ENCODE data around the gene CD7.
"Not testable (repeated sequence)": the region's sequence is repeated elsewhere in the genome, so short reads cannot be mapped to it uniquely, and the experiment has no call there.

The CD7 gene

DNA sequence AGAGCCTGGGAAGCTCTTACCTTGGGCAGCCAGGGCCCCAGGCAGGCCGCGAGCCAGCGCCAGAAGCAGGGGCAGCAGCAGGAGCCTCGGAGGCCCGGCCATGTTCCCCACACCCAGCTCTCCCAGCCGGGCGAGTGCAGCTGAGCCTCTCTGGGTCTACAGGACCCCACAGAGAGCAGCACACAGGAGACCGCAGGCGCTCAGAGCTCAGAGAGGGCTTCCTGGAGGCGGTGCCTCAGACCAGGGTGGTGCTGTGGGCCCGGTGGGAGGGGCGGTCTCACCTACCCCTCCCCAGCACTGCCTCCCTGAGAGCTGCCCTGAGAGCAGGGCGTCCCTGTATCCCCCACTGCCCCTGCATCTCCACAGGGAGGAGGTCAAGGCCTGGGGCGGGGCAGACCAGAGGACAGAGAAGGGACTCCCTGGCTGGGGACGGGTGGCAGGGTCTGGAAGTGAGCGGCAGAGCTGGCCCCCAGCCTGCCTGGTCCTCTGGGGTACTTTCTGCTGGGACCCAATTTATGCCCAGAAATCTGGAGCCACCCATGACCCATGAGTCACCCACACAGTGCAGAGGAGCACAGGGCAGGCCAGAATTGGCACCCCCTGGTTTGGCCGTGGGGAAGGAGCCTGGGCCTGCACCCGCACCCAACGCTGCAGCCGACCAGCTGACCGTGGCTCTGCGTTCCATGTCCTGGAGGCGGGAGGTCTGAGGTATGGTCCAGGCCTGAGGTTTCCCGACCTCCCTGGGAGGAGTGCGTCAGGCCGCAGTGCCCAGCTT is at the start of gene CD7:
Gene CD7 (minus strand): TSS at position 215 of the 775 bp plus-strand sequence. CDS start 113 bp downstream, at position 102.
- no peak for DNase-seq (ENCODE audit: low spot score)

DNA sequence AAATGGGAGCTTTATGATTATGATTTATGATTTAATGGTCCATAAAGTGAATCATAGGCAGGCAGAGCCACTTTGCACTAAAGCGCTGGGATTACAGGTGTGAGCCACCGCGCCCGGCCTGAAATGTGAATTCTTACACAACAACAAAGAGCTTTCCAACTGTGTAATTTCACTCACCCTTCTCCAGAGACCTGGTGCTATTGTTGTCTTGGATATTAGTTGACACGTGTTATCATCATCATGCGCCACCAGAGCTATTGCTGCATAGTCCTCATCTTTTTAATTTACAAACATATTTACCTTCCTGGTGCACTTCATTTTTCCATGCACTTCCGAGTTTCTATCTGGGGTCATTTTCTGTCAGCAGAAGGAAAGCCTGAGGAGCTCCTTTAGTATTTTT is 49.3 kb upstream of the CD7 start:
- DNase-seq (ENCODE audit: low spot score), result no peak

DNA sequence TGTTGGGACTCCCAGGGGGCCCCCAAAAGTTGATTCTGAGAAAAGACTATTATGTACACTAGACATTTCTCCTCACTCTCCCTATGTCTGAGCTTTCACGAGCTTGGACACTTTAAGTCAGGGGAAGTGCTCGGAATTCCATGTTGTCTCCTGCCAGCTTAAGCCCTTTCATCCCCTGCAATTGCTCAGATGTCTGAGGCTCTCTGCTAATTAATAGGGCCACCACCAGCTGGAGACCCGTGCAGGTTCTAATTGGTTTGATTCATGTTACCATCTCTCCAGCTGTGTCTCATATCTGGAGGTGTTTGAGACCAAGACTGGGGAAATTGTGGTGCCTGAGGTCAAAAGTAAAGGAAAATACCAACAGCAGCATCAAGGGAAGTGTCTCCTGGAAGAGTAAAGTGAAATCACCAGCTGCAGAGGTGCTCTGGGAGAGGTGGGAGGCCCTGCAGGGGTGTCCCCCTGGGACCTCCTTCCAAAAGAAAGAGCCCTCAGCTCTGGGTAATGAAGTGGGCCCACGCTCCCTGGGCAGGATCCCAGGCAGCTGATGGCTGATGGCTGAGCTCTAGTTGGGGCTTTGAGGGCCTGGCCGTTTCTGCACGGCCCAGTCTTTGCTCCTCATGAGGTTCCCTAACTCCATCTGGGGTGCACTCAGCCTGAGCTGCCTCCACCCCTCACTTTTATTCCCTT is 48.3 kb upstream of the CD7 start:
- no peak for DNase-seq (ENCODE audit: low spot score)

DNA sequence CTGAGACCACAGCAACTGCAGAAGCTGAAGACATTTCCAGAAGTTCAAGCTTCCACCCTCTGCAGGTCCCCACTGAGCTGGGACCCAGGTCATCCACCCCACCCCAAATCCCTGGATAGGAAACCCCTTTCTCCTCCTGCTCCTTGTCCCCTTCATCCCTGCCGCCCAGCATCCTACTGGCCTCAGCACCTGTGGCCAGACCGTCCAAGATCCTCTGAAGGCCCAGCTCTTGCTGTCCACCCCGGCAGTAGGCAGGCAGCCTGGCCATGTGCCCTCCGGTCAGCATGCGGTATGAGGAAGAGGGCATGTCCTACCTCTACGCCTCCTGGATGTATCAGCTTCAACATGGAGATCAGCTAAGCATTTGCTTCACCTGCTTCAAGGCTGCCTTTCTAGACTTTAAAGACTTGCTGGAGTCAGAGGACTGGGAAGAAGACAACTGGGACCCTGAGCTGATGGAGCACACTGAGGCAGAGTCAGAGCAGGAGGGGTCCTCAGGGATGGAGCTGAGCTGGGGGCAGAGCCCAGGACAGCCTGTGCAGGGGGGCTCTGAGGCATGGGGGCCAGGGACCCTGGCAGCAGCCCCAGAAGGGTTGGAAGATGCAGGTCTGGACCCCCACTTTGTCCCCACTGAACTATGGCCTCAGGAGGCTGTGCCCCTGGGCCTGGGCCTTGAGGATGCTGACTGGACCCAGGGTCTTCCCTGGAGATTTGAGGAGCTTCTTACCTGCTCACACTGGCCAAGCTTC is 44.7 kb upstream of the CD7 start:
- no peak for DNase-seq (ENCODE audit: low spot score)

DNA sequence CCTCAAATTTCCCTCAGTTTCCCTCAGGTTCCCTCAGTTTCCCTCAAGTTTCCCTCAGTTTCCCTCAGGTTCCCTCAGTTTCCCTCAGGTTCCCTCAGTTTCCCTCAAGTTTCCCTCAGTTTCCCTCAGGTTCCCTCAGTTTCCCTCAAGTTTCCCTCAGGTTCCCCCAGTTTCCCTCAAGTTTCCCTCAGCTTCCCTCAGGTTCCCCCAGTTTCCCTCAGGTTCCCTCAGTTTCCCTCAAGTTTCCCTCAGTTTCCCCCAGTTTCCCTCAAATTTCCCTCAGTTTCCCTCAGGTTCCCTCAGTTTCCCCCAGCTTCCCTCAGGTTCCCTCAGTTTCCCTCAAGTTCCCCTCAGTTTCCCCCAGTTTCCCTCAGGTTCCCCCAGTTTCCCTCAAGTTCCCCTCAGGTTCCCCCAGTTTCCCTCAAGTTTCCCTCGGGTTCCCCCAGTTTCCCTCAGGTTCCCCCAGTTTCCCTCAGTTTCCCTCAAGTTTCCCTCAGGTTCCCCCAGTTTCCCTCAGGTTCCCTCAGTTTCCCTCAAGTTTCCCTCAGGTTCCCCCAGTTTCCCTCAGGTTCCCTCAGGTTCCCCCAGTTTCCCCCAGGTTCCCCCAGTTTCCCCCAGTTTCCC is 42.2 kb upstream of the CD7 start:
- not testable (repeated sequence) for DNase-seq (ENCODE audit: low spot score)

DNA sequence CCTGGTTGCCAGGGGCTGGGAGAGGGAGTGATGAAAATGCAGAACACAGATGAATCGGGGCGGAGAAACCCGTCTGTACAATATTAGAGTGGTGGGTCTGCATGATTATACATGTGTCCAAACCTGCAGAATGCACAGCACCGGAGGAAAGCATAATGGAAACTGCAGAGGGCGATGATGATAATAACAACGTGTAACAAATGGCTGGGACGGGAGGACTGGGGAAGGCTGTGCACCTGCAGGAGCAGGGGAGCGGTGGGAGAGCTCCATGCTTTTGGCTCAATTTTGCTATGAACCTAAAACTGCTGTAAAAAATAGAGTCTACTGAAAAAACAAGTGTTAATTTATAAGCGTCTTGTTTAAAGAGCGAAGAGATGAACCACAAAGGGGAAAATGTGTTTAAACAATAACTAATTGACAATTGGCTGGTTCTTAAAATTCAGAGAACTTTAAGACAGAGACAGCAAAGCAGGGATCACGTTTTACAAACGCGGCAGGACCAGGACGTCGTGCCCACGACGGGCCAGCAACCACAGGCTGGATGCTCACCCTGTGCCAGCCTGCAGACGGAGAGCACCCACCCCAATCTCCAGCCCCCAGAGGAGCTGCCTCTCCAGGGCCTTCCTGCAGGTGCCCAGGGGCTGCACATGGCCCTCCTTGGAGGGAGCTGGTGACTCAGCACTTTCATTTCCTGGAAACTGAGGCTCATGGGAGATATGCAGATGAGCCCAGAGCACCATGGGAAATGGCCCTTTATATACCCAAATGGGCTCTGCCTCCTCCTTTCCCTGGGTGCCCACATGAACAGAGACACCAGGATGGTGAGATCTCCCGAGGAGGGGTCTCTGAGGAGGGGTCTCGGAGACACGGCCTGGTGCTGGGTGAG is 41.3 kb upstream of the CD7 start, which contains the start of gene TEX19:
Gene TEX19 (plus strand): TSS at position 783 of the 886 bp plus-strand sequence. CDS start 2,904 bp downstream, outside the sequence.
- no peak for DNase-seq (ENCODE audit: low spot score)

DNA sequence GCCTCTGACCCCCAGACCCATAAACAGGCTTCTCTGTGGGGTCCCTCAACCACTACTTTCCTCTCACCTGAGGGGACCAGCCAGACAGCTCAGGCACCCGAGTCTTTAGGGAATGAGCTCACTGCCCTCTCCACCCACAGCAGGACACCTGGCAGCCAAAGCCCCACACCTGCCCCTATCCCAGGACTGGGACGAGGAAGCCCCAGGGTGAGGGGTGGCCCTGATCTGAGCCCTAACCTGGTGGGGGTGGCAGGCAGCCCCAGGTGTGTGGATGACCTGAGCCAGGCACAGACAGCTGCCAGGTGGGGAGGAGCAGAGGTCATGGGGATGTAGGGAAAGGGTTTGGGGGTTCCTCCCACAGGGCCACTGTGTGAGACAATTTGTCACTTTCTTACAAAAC is 40.0 kb upstream of the CD7 start:
- DNase-seq (ENCODE audit: low spot score), result no peak

DNA sequence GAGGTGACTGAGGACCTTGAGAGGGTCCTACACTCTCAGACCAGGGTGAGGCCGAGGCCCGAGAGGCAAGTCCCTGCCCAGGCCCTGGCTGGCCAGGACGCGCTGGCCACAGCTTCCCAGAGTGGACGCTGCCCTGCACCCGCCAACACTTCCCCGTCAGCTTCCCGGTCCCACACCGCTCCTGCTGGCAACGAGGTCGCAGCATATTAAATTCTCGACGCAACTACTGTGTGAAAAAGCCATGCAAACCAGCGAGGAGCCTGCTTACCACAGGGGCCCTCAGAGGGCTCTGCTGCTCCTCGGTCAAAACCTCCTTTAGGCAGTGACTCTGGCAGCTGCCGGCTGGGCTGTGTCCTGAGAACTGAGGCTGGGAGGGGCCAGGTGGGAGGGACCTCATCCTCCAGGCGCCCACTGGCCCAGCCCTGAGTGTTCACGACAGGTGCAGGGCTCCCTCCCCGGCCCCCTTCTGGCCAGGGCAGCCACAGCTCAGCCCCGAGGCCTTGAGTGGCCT is 39.5 kb upstream of the CD7 start:
- no peak for DNase-seq (ENCODE audit: low spot score)

DNA sequence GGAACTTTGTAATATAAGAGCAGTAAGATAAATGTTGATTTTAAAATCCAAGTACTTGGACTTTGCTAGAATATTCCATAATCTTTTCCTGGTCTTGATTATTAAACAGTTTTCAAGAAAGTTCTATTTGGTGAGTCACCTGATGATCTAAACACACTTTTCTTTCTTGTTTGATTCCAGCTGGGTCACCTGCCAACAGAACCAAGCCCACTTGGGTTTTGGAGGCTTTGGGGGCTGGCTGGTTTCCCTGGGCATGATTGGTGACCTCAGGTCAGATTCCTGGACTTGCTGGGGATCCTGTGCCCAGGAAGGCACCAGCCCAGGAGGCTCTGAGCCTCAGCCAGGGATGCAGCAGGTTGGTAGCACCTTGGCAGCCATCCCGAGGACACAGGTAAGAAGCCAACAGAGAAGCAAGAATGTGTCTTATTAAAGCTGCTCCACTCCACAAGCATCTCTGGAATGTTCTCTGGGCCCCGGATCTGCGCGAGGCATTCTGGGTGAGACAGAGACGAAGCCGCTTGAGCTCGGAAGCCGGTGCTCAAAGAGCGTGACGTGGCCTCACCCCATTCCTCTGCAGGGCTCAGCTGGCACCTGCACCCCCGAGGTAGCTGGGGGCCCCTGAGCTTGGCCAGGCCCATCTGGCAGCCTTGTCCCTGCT is 38.5 kb upstream of the CD7 start:
- no peak for DNase-seq (ENCODE audit: low spot score)

DNA sequence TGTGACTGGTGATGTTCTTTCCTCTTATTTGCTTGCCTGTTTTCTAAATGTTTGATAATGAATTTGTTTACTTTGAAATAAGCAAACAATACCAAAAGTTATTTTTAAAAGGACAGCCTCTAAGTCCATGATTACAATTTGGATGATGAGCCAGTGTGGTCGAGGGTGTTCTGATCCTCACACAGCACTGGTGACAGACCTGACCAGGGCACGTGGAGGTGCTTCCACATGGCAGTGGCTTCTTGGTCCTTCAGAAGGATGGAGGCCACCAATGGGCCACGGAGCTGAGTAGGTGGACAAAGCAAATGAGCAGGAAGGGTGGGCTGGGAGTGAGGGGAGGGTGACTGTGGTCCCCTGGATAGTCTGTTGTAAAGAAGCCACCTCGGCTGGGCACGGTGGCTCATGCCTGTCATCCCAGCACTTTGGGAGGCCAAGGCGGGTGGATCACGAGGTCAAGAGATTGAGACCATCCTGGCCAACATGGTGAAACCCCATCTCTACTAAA is 37.4 kb upstream of the CD7 start:
- DNase-seq (ENCODE audit: low spot score), result no peak

DNA sequence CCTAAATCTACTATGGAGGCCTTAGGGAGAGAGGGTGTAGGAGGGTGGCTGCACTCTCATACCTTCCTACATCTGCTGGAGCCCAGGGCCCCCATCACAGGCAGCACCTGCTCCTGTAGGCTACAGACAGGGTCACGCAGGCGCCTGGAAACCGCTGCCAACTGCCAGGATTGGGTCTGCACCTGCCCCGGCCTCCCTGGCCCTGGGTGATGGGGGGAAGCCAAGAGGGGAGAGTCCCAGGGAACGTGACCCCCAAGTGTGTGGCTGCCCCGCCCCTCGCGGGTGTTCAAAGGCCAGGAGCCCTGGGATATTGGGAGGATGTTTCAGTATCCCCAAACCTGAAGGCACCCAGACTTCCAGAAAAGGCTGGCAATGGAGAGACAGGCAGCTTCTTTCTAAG is 36.1 kb upstream of the CD7 start:
- DNase-seq (ENCODE audit: low spot score), result no peak

DNA sequence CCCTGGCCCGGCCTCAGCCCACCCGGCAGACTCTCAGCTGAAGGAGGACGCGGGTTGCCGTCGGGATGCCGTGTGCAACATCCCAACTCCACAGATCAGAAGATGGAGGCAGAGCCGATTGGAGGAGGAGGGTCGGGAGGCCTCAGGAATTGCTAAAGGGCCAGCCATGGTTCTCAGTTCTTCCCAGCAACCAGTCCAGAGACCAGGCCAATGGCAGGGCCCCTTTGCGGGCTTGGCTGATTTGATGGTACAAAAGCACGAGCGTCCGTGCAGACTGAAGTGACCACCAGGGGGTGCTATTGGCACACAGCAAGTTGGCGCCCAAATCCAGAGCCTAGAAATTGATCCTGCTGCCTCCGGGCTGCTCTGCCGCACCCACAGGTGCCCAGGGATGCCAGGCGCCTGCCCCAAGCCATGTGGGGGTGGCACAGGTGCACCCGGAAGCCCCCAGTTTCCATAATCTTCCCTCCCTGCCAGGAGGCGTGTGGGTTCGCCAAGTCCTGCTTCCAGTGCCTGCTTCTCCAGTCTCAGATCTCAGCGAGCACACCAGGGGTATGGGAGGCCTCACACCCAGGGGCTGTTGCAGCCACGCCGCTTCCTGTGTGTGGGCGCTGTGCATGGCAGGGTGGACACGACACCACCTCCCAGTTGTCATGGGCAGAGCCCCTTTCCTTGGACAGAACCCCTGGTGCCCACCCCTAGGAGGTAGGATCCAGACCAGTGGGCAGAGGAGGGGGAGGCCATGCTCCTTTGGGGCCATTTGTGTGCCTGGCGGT is 34.5 kb upstream of the CD7 start:
- peak; percentile 84 for DNase-seq (ENCODE audit: low spot score)

DNA sequence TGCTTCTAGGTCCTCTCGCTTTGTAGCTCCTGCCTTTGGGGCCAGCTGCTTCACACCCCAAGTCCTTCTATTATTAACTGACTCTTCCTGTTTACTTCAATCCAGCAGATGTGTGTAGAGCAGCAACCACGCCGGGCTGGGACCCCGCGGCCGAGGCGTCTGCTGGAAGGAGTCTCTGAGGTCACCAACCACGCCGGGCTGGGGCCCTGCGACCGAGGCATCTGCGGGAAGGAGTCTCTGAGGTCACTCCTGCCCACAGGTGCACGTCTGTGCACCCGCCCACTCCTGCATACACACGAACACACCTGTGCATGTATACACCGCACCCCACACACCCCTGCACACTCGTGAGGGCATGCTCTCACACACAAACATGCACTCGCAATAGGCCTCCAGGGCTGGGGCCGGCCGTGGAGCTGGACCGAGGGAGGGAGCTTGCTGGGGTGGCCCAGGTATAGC is 33.9 kb upstream of the CD7 start:
- no peak for DNase-seq (ENCODE audit: low spot score)

DNA sequence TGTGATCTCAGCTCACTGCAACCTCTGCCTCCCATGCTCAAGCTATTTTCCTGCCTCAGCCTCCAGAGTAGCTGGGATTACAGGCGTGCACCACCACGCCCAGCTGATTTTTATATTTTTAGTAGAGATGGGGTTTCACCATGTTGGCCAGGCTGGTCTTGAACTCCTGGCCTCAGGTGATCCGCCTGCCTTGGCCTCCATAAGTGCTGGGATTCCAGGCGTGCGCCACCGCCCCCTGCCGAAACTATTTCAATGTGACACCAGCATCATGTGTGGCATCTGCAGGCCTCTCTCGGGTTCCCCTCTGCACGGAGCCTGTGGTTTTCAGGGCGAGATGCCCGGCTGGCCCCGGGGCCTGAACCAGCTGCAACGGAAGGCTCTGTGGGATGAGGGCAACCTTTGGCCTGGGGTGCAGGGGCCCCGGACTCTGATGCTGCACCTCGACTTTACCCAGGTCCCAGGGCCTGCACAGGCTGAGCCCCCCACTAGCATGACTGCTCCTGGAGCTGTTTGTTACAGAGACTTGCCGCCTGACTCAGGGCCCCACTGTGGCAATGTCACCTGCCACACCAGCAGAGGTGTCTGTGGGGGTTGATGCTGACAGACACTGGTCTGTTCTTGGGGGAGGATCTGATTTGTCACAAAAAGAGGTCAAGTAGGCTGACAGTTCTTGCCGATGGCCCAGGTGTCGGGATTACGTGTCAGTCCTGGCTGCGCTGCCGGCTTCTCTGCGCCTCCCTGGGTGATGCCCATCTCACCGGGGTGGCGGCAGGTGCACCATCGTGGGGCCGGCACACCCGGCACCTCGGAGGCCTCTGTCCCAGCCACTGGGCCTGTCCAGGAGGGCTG is 33.0 kb upstream of the CD7 start:
- DNase-seq (ENCODE audit: low spot score), result no peak

DNA sequence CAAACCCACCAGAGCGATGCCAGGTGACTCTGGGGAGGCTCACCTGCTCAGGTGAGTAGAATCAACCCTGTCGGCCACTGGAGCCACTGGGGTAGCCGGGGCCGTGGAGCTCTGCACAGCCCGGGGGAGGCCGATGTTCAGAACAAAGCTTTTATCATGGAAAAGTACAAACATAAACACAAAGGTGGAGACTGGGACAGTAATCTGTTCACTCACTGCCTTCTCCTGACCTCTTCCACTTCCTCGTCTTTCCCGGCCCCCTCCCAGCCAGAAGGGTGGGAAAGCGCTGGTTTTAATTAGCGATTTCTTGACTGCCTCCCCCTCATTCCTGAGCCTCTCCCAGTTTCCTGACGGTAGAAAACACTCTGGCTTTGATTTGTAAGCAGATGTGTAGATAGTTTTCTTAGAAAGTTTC is 31.9 kb upstream of the CD7 start:
- DNase-seq (ENCODE audit: low spot score), result peak; percentile 56

DNA sequence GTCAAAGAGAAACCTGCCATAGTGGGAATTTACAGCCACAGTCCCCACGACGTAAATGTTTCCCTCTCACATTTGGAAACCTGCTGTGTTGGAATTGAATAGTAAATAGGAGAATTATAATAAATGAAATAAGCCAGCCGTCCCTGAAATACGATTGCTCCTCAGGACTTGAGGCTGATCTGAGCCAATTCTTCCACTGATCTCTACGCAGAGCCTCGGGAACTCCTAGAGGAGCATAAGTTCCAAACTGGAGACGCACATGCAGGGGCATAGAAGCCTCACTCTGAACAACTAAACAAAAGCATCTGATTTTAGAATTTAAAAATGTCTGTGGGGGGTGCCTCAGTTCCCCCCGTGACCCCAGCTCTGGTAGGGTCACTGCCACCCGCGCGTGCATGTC is 31.5 kb upstream of the CD7 start:
- DNase-seq (ENCODE audit: low spot score), result no peak

DNA sequence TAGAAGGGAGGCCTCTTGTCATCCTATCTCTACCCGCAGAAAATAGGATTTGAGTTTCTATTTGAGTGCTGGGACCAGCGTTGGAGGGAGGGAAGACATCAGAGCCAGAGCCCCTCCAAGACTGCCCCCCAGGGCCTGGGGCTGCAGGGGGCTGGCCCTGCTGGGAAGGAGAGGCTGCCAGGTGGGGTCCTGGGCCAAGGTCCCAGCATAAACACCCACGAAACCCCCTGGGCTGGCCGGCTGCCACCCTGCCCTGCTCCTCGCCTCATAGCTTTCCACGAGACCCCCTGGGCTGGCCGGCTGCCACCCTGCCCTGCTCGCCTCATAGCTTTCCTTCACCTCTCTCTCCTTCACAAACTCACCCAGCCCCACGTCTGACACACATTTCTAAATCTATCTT is 31.0 kb upstream of the CD7 start:
- DNase-seq (ENCODE audit: low spot score), result no peak

DNA sequence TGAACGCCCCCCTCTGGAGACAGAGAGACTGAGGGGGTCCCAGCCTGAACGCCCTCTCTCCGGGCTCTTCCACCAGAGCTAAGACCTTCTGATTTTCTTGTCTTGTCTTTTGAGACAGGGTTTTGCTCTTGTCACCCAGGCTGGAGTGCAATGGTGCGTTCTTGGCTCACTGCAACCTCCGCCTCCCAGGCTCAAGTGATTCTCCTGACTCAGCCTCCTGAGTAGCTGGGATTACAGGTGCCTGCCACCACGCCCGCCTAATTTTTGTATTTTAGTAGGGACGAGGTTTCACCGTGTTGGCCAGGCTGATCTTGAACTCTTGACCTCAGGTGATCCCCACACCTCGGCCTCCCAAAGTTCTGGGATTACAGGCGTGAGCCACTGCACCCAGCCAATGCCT is 30.6 kb upstream of the CD7 start:
- not testable (repeated sequence) for DNase-seq (ENCODE audit: low spot score)
